GM12878 (cell line): ENCODE measurements around the gene STOML2.

Source experiments
- CREB1 ChIP-seq: IDR thresholded peaks from 2 replicates; pipeline ENCODE4 v1.6.1; 2012; ENCODE audit warnings: low read depth, mild to moderate bottlenecking, inconsistent platforms
- EGR1 ChIP-seq, 2 experiments: IDR thresholded peaks; 1 replicate in 1 of 2; 2 replicates in 1 of 2; pipeline ENCODE4 v1.6.1; 2011 to 2012; ENCODE audit warnings: low read depth in 2 of 2, low read length in 2 of 2, borderline replicate concordance in 1 of 2, mild to moderate bottlenecking in 1 of 2, moderate library complexity in 1 of 2
- EP300 ChIP-seq, 2 experiments: fragments of 150-350 bp in 1 of 2; IDR thresholded peaks; 2 replicates each; pipeline ENCODE4 v1.6.1; 2011 to 2012; ENCODE audit warnings: low read depth in 2 of 2, low read length in 2 of 2, borderline replicate concordance in 1 of 2, improper control_type of control experiment in 1 of 2, inconsistent platforms in 1 of 2; ENCODE audit not compliant: control insufficient read depth in 1 of 2
- FOXK2 ChIP-seq: fragments of 450-650 bp; IDR thresholded peaks from 2 replicates; pipeline ENCODE4 v1.6.1; 2017; ENCODE audit warnings: mild to moderate bottlenecking, moderate library complexity
- IKZF1 ChIP-seq: fragments of 450-650 bp; conservative IDR thresholded peaks from 2 replicates; pipeline ENCODE4 v1.6.1; 2017; ENCODE audit warnings: antibody characterized with exemption, mild to moderate bottlenecking
- NFYB ChIP-seq: IDR thresholded peaks from 2 replicates; pipeline ENCODE4 v1.6.1; 2011; ENCODE audit warnings: low read depth, mild to moderate bottlenecking, low read length, improper control_type of control experiment, moderate library complexity; ENCODE audit not compliant: insufficient read depth
- POLR2AphosphoS5 ChIP-seq: IDR thresholded peaks from 2 replicates; pipeline ENCODE4 v1.6.1; 2011; ENCODE audit warnings: mild to moderate bottlenecking, low read length, inconsistent platforms
- SP1 ChIP-seq: IDR thresholded peaks from one replicate; pipeline ENCODE4 v1.6.1; 2011; ENCODE audit warnings: low read depth, low read length
- TBL1XR1 ChIP-seq: IDR thresholded peaks from 2 replicates; pipeline ENCODE4 v1.6.1; 2012; ENCODE audit warnings: low read depth, low read length, improper control_type of control experiment
- ZBTB33 ChIP-seq: fragments of 450-650 bp; IDR thresholded peaks from 2 replicates; pipeline ENCODE4 v1.6.1; 2017; ENCODE audit warnings: mild to moderate bottlenecking
- TF ChIP-seq, protein P1 (sequence below), 3 experiments: IDR thresholded peaks in 2 of 3; conservative IDR thresholded peaks in 1 of 3; 2 replicates each; pipeline ENCODE4 v1.5.1; 2011; ENCODE audit warnings: low read depth in 3 of 3, low read length in 3 of 3, mild to moderate bottlenecking in 3 of 3, control low read depth in 2 of 3, moderate library complexity in 2 of 3, inconsistent platforms in 1 of 3, mixed read lengths in 1 of 3; ENCODE audit not compliant: control insufficient read depth in 2 of 3, insufficient read depth in 1 of 3; ENCODE audit errors: extremely low read depth in 1 of 3
- TF ChIP-seq, protein P2 (sequence below): fragments of 450-650 bp; IDR thresholded peaks from 2 replicates; pipeline ENCODE4 v1.6.1; 2017; ENCODE audit warnings: mild to moderate bottlenecking, low read depth, inconsistent platforms; ENCODE audit not compliant: poor library complexity, severe bottlenecking
- TF ChIP-seq, protein P3 (sequence below): fragments of 450-650 bp; formaldehyde crosslinking; IDR thresholded peaks from 2 replicates; pipeline ENCODE4 v1.4.0; 2020; ENCODE audit warnings: mild to moderate bottlenecking, moderate library complexity

DNA sequence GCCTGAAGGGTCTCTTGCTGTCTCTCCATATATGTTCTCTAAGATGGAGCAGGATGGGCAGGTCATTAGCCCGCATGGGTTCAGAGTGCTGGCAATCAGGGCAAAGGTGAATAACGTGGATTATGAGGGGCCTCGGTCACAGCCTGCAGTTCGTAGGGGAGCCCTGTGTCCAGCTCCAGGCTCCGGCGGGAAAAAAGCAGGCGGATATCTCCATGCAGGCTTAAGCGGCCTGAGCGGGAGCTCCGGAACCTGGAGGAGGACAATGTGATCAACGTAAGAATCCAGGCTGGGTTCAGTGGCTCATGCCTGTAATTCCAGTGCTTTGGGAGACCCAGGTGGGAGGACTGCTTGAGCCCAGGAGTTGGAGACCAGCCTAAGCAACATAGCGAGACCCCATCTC lies 2.2 kb upstream of the STOML2 start:
- no peak for TF ChIP-seq EP300 (IDR thresholded peaks at IDR 0.05; ENCODE audit: borderline replicate concordance in 1 of 2, control insufficient read depth in 1 of 2, low read depth in 2 of 2, low read length in 2 of 2)
- TF ChIP-seq, protein P1, sequence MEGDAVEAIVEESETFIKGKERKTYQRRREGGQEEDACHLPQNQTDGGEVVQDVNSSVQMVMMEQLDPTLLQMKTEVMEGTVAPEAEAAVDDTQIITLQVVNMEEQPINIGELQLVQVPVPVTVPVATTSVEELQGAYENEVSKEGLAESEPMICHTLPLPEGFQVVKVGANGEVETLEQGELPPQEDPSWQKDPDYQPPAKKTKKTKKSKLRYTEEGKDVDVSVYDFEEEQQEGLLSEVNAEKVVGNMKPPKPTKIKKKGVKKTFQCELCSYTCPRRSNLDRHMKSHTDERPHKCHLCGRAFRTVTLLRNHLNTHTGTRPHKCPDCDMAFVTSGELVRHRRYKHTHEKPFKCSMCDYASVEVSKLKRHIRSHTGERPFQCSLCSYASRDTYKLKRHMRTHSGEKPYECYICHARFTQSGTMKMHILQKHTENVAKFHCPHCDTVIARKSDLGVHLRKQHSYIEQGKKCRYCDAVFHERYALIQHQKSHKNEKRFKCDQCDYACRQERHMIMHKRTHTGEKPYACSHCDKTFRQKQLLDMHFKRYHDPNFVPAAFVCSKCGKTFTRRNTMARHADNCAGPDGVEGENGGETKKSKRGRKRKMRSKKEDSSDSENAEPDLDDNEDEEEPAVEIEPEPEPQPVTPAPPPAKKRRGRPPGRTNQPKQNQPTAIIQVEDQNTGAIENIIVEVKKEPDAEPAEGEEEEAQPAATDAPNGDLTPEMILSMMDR (IDR thresholded peaks at IDR 0.05 in 2 of 3, conservative IDR thresholded peaks at IDR 0.05 in 1 of 3; ENCODE audit: control insufficient read depth in 2 of 3, extremely low read depth in 1 of 3, insufficient read depth in 1 of 3, low read depth in 3 of 3, low read length in 3 of 3), result no peak
- TF ChIP-seq, protein P2, sequence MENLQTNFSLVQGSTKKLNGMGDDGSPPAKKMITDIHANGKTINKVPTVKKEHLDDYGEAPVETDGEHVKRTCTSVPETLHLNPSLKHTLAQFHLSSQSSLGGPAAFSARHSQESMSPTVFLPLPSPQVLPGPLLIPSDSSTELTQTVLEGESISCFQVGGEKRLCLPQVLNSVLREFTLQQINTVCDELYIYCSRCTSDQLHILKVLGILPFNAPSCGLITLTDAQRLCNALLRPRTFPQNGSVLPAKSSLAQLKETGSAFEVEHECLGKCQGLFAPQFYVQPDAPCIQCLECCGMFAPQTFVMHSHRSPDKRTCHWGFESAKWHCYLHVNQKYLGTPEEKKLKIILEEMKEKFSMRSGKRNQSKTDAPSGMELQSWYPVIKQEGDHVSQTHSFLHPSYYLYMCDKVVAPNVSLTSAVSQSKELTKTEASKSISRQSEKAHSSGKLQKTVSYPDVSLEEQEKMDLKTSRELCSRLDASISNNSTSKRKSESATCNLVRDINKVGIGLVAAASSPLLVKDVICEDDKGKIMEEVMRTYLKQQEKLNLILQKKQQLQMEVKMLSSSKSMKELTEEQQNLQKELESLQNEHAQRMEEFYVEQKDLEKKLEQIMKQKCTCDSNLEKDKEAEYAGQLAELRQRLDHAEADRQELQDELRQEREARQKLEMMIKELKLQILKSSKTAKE, result no peak
- no peak for TF ChIP-seq NFYB
- TF ChIP-seq TBL1XR1, result no peak
- TF ChIP-seq IKZF1, result no peak
- no peak for TF ChIP-seq POLR2AphosphoS5
- no peak for TF ChIP-seq SP1
- TF ChIP-seq ZBTB33, result no peak
- TF ChIP-seq, protein P3, sequence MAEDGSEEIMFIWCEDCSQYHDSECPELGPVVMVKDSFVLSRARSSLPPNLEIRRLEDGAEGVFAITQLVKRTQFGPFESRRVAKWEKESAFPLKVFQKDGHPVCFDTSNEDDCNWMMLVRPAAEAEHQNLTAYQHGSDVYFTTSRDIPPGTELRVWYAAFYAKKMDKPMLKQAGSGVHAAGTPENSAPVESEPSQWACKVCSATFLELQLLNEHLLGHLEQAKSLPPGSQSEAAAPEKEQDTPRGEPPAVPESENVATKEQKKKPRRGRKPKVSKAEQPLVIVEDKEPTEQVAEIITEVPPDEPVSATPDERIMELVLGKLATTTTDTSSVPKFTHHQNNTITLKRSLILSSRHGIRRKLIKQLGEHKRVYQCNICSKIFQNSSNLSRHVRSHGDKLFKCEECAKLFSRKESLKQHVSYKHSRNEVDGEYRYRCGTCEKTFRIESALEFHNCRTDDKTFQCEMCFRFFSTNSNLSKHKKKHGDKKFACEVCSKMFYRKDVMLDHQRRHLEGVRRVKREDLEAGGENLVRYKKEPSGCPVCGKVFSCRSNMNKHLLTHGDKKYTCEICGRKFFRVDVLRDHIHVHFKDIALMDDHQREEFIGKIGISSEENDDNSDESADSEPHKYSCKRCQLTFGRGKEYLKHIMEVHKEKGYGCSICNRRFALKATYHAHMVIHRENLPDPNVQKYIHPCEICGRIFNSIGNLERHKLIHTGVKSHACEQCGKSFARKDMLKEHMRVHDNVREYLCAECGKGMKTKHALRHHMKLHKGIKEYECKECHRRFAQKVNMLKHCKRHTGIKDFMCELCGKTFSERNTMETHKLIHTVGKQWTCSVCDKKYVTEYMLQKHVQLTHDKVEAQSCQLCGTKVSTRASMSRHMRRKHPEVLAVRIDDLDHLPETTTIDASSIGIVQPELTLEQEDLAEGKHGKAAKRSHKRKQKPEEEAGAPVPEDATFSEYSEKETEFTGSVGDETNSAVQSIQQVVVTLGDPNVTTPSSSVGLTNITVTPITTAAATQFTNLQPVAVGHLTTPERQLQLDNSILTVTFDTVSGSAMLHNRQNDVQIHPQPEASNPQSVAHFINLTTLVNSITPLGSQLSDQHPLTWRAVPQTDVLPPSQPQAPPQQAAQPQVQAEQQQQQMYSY (CRISPR knock-in tag), result no peak
- TF ChIP-seq CREB1, result no peak
- TF ChIP-seq FOXK2, result no peak
- no peak for TF ChIP-seq EGR1 (IDR thresholded peaks at IDR 0.05; ENCODE audit: borderline replicate concordance in 1 of 2, low read depth in 2 of 2, low read length in 2 of 2)
